Measurements from ENCODE around the gene MRPS12.

Gene MRPS12

DNA sequence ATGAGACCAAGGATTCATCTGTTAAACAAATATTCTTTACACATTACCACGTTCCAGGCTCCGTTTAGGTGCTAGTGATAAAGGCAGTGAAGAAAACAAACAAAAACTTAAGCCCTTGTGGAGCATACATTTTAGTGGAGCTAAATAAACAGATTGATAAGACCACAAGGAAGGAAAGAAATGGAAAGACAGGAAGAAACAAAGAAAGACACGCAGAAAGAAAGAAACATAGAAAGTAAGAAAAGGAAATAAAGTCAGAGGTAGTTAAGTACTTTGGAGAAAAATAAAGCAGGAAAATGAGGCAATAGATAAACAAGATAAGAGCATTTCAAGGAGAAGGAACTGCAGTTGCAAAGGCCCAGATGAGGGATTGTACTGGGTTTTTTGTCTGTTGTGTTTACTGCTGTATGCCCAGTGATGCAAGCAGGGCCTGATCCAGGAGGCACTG, 30.0 kb upstream of the MRPS12 start:
- 0 out of 2 replicates have a peak overlapping the region, but pooled peaks have one; percentile 38 for H2AFZ ChIP-seq (ENCODE audit: low read depth)
- peak overlapping the region; percentile 61 for H3K4me2 ChIP-seq
- H3K27me3 ChIP-seq (ENCODE audit: insufficient read depth, low read depth), result no peaks in the 10 kb centered on the region
- TF ChIP-seq, protein P1, sequence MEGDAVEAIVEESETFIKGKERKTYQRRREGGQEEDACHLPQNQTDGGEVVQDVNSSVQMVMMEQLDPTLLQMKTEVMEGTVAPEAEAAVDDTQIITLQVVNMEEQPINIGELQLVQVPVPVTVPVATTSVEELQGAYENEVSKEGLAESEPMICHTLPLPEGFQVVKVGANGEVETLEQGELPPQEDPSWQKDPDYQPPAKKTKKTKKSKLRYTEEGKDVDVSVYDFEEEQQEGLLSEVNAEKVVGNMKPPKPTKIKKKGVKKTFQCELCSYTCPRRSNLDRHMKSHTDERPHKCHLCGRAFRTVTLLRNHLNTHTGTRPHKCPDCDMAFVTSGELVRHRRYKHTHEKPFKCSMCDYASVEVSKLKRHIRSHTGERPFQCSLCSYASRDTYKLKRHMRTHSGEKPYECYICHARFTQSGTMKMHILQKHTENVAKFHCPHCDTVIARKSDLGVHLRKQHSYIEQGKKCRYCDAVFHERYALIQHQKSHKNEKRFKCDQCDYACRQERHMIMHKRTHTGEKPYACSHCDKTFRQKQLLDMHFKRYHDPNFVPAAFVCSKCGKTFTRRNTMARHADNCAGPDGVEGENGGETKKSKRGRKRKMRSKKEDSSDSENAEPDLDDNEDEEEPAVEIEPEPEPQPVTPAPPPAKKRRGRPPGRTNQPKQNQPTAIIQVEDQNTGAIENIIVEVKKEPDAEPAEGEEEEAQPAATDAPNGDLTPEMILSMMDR (conservative IDR thresholded peaks at IDR 0.05; ENCODE audit: low read depth, low read length), result no peak
- H4K20me1 ChIP-seq (ENCODE audit: insufficient read depth), result no peaks in the 10 kb centered on the region
- H3K4me1 ChIP-seq (ENCODE audit: low read depth, poor library complexity, severe bottlenecking), result peaks cover 23% of the 10 kb centered on the region
- peaks cover 16% of the 10 kb centered on the region; the same call in 1 of the 2 replicates for H3K79me2 ChIP-seq (ENCODE audit: insufficient read depth, low read depth)
- no peak overlapping the region for H3K4me3 ChIP-seq (IDR thresholded peaks at IDR 0.05; ENCODE audit: insufficient read depth, low read depth, low read length)
- no peaks in the 10 kb centered on the region; the same call in 1 of the 2 replicates for H3K36me3 ChIP-seq (ENCODE audit: insufficient read depth)
- peak overlapping the region; percentile 24; the same call in 1 of the 2 replicates for H3K27ac ChIP-seq
- peak overlapping the region; percentile 55 for H3K9ac ChIP-seq

DNA sequence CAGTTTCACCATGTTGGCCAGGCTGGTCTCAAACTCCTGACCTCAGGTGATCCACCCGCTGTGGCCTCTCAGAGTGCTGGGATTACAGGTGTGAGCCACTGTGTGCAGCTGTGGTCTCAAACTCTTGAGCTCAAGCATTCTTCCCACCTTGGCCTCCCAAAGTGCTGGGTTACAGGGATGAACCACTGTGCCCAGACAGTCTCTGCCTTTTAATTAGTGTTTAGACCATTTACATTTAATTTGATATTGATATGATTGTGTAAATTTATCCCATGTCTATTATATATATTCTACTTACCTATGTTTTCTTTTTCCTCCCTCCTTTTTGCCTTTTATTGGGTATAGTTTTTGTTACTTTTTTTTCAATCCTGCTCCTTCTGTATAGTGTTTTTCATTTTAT, 29.1 kb upstream of the MRPS12 start:
- Histone ChIP-seq H3K36me3 (ENCODE audit: insufficient read depth) (peaks cover under 1% of the 10 kb centered on the region; the same call in 1 of the 2 replicates), H3K4me2 (no peak overlapping the region; the same call in 1 of the 2 replicates), H4K20me1 (ENCODE audit: insufficient read depth) (no peaks in the 10 kb centered on the region), H3K4me1 (ENCODE audit: low read depth, poor library complexity, severe bottlenecking) (peaks cover 23% of the 10 kb centered on the region), H3K4me3 (IDR thresholded peaks at IDR 0.05; ENCODE audit: insufficient read depth, low read depth, low read length) (no peak overlapping the region), H2AFZ (ENCODE audit: low read depth) (no peak overlapping the region), H3K27me3 (ENCODE audit: insufficient read depth, low read depth) (no peaks in the 10 kb centered on the region), H3K9ac (no peak overlapping the region), H3K79me2 (ENCODE audit: insufficient read depth, low read depth) (peaks cover 16% of the 10 kb centered on the region; the same call in 1 of the 2 replicates), H3K27ac (no peak overlapping the region)
- TF ChIP-seq, protein P1 (conservative IDR thresholded peaks at IDR 0.05; ENCODE audit: low read depth, low read length), result no peak

DNA sequence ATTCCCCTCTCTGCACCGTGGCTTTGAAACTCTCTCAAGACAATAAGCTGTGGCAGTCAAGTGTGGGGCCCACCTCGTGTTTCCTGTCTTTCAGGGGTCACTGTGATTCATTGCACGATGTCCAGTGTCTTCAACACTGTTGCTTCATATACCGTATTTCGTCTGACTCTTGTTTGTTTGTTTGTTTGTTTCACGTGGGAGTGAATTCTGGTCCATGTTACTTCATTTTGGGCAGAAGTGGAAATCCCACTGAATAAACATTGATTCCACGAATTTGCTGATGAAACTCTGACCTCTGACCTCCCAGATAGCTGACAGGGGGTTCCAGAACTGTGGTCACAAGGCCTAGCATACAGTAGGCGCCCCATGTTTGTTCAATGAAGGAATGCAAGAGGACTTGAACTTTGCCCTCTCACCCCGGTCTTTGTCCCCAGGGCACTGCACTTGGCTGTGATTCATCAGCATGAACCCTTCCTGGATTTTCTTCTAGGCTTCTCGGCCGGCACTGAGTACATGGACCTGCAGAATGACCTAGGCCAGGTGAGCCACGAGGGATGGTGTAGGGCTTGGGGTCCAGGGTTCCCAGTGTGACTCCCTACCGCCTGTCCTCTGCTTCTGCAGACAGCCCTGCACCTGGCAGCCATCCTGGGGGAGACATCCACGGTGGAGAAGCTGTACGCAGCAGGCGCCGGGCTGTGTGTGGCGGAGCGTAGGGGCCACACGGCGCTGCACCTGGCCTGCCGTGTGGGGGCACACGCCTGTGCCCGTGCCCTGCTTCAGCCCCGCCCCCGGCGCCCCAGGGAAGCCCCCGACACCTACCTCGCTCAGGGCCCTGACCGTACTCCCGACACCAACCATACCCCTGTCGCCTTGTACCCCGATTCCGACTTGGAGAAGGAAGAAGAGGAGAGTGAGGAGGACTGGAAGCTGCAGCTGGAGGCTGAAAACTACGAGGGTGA, 25.9 kb upstream of the MRPS12 start:
- Histone ChIP-seq H3K4me3 (IDR thresholded peaks at IDR 0.05; ENCODE audit: insufficient read depth, low read depth, low read length) (no peak overlapping the region), H3K27ac (no peak overlapping the region)

DNA sequence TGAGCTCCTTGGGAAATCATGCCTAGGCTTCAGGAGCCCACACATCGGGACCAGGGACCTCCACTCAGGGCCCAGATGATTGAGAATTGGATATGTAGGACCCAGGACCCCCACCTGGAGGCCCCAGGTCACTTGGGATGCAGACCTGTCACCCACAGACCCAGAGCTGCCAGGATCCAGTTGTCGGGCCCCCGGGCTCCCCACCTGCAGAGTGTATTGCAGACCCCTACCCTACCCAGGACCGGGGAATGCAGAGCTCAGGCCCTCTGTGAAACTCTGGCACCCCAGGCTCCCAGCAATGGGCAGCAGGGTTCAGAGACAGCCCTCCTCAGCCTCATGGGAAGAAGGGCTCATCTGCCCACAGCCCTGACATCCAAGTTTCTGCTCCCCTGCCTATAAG, 25.1 kb upstream of the MRPS12 start:
- Histone ChIP-seq H2AFZ (ENCODE audit: low read depth) (no peak overlapping the region), H3K4me1 (ENCODE audit: low read depth, poor library complexity, severe bottlenecking) (peaks cover 11% of the 10 kb centered on the region), H3K27ac (no peak overlapping the region), H3K4me3 (IDR thresholded peaks at IDR 0.05; ENCODE audit: insufficient read depth, low read depth, low read length) (no peak overlapping the region), H3K27me3 (ENCODE audit: insufficient read depth, low read depth) (no peaks in the 10 kb centered on the region), H4K20me1 (ENCODE audit: insufficient read depth) (no peaks in the 10 kb centered on the region), H3K4me2 (no peak overlapping the region), H3K79me2 (ENCODE audit: insufficient read depth, low read depth) (peaks cover 11% of the 10 kb centered on the region; the same call in 1 of the 2 replicates), H3K36me3 (ENCODE audit: insufficient read depth) (peaks cover 4% of the 10 kb centered on the region; the same call in 1 of the 2 replicates), H3K9ac (no peak overlapping the region)
- TF ChIP-seq, protein P1 (conservative IDR thresholded peaks at IDR 0.05; ENCODE audit: low read depth, low read length), result no peak

More for the DNA sequence above, 25.9 kb upstream of the MRPS12 start:
- Histone ChIP-seq H4K20me1 (ENCODE audit: insufficient read depth) (no peaks in the 10 kb centered on the region), H3K4me2 (no peak overlapping the region), H2AFZ (ENCODE audit: low read depth) (no peak overlapping the region), H3K79me2 (ENCODE audit: insufficient read depth, low read depth) (peaks cover 16% of the 10 kb centered on the region; the same call in 1 of the 2 replicates), H3K9ac (no peak overlapping the region), H3K4me1 (ENCODE audit: low read depth, poor library complexity, severe bottlenecking) (peaks cover 12% of the 10 kb centered on the region), H3K36me3 (ENCODE audit: insufficient read depth) (peaks cover 4% of the 10 kb centered on the region; the same call in 1 of the 2 replicates), H3K27me3 (ENCODE audit: insufficient read depth, low read depth) (no peaks in the 10 kb centered on the region)
- TF ChIP-seq, protein P1 (conservative IDR thresholded peaks at IDR 0.05; ENCODE audit: low read depth, low read length), result no peak

Measured in KMS-11 (cell line).